Ectodermal cell (in vitro differentiated cells): ENCODE data around the gene EHBP1.

ENCODE experiments used
- H3K27ac ChIP-seq: 2 replicates; pipeline ENCODE4 v1.7.0; 2013; ENCODE audit warnings: mild to moderate bottlenecking, low read depth, low read length; ENCODE audit not compliant: insufficient read depth, poor library complexity, severe bottlenecking
- H3K27me3 ChIP-seq: 2 replicates; pipeline ENCODE4 v1.7.0; 2013; ENCODE audit warnings: mild to moderate bottlenecking, low read length; ENCODE audit not compliant: insufficient read depth, control insufficient read depth, poor library complexity, severe bottlenecking
- H3K36me3 ChIP-seq: one replicate; pipeline ENCODE4 v1.7.0; 2013; ENCODE audit warnings: low read length; ENCODE audit not compliant: control insufficient read depth, insufficient read depth
- H3K4me1 ChIP-seq: one replicate; pipeline ENCODE4 v1.7.0; 2013; ENCODE audit warnings: low read length; ENCODE audit not compliant: control insufficient read depth, insufficient read depth
- H3K4me3 ChIP-seq: 2 replicates; pipeline ENCODE4 v1.7.0; 2013; ENCODE audit warnings: low read depth, low read length, control low read depth; ENCODE audit not compliant: insufficient read depth
- H3K9me3 ChIP-seq: 2 replicates; pipeline ENCODE4 v1.7.0; 2013; ENCODE audit warnings: mild to moderate bottlenecking, low read length, moderate library complexity; ENCODE audit not compliant: control insufficient read depth
- WGBS, 2 experiments: methylation state at CpG; one replicate each; pipeline ENCODE4 v1.1.7; 2013; ENCODE audit warnings: missing lambda C conversion rate in 2 of 2; 5-methylcytosine and 5-hydroxymethylcytosine counted together

Gene EHBP1

DNA sequence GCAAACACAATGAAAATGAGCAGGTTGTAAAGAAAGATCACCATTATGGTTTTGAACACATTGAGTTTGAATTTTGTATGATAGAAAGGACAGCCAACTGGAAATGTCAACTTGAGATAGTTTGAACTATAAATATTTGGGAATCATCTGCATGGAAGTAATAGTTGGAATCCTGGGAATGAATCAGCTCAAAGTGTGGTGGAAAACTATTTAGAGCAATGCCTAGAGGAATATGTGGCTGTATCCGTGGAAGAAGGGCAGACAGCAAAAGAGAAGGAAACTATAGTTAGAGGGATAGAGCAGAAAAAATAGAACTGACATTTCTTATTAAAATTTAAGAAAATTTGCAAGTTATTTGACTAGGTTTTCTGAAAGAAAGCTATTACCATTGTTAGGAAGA, 232.6 kb downstream of the EHBP1 start:
- no peak overlapping the region for H3K4me3 ChIP-seq
- H3K4me1 ChIP-seq: no peaks in the 10 kb centered on the region
- H3K36me3 ChIP-seq: no peaks in the 10 kb centered on the region
- no peaks in the 10 kb centered on the region for H3K27me3 ChIP-seq
- 93 to 97% methylated on average over 1 of the region's 1 CpG for WGBS, 2 experiments
- no peak overlapping the region for H3K27ac ChIP-seq
- H3K9me3 ChIP-seq: no peaks in the 10 kb centered on the region

DNA sequence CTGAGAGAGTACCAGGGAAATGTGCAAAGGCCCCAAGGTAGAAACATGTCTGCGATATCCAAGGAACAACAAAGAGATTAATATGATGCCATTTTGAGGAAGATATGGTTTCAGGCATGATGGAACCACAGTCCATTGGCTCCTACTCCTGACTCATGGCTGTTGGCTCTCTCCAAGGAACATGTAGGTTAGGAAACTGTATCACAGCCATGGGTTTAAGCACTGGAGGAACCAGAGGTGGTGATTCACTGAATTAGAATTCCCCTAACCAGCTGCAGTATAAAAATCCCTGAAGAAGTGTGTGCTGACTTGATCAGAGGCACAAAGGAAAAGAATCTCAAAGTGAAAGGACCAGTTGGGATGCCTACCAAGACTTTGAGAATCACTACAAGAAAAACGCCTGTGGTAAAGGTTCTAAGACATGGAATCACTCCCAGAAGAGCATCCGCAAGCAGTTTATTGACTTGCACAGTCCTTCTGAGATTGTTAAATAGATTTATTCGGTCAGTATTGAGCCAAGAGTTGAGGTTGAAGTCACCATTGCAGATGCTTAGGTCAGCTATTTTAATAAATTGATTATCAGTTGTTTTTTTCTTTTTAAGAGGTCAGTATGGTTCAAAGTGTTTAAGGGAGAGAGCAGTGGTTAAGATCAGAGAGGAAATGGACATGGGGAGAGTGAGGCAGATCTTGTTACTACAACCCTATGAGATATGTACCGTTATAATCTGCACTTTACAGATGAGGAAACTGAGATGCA, 234.4 kb downstream of the EHBP1 start:
- Histone ChIP-seq H3K4me3 (no peak overlapping the region), H3K9me3 (no peaks in the 10 kb centered on the region), H3K27ac (no peak overlapping the region), H3K36me3 (no peaks in the 10 kb centered on the region), H3K27me3 (no peaks in the 10 kb centered on the region), H3K4me1 (no peaks in the 10 kb centered on the region)
- 96 to 97% methylated on average over 5 of the region's 5 CpGs for WGBS, 2 experiments

DNA sequence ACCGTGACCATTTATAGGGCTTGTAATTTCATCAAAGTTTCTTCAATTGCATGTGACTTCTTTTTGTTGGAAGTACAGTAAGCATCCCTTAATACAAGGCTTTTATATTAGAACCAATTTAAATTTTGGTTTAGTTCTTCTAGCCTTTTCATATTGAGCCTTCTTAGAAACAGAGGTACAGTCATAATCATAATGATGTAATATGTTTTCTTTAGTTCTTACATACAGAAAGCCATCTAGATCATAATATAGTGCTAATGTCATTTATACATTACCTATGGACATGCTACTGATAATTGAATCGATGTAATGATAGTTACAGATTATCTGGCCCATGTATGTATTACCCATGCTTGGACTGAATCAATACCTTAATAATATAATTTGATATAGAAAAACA, 235.2 kb downstream of the EHBP1 start:
- Histone ChIP-seq H3K9me3 (no peaks in the 10 kb centered on the region), H3K27me3 (no peaks in the 10 kb centered on the region), H3K4me3 (no peak overlapping the region), H3K4me1 (no peaks in the 10 kb centered on the region), H3K36me3 (no peaks in the 10 kb centered on the region), H3K27ac (no peak overlapping the region)
- WGBS, 2 experiments: 100% methylated on average over 1 of the region's 2 CpGs

DNA sequence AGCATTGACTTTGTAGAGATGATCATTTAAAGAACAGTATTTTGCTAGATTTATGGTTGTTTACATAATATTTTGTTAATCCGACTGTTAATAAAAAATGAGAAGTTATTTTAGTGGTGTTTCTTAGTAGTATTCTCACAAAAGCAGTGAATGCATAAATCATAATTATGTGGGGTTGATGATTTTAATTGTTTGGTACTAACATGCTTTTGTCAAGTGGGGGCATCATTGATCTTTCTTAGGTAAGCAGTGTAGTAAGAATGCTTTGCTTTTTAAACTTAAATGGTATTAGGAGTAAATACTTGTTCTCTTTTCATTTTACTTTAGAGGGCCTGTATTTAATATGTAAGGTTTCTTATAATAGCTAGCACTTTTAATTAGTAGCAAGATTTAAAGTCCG, 235.9 kb downstream of the EHBP1 start:
- Histone ChIP-seq H3K36me3 (no peaks in the 10 kb centered on the region), H3K9me3 (no peaks in the 10 kb centered on the region), H3K4me3 (no peak overlapping the region), H3K4me1 (no peaks in the 10 kb centered on the region), H3K27me3 (no peaks in the 10 kb centered on the region), H3K27ac (no peak overlapping the region)
- WGBS, 2 experiments: 94 to 100% methylated on average over 1 of the region's 2 CpGs

DNA sequence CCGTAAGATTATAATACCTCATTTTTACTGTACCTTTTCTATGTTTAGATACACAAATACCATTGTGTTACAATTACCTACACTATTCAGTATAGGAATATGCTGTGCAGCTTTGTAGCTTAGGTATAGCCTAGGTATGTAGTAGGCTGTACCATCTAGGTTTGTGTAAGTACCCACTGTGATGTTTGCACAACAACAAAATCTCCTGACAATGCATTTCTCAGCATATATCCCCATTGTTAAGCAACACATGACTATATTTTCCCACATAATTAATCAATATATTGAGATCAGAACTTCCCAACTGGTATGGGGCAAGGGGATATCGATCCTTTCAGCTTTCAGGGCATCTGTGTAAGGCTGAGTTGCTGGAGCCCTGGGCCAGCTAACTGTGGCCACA, 238.8 kb downstream of the EHBP1 start:
- Histone ChIP-seq H3K36me3 (no peaks in the 10 kb centered on the region), H3K27me3 (no peaks in the 10 kb centered on the region), H3K9me3 (no peaks in the 10 kb centered on the region), H3K27ac (no peak overlapping the region), H3K4me3 (no peak overlapping the region), H3K4me1 (no peaks in the 10 kb centered on the region)
- WGBS, 2 experiments: 100% methylated on average over 2 of the region's 2 CpGs

DNA sequence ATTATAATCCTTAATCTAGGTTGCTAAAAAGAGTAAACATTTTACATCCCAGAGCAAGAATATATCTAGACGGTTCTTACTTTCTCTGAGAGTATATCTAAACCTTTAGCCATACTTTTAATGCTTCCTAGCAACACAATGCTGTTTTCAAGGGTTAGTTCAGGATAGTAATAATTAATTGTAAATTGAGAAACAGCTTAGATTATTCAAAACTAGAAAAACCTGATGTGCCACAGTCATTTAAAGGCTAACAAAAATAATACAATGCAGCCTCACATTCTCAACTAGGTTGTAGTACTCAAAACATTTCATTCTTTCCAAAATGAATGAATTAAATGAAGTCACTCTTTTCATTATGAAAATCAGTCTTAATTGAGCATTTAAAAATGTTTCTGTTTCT, 241.9 kb downstream of the EHBP1 start:
- Histone ChIP-seq H3K9me3 (no peaks in the 10 kb centered on the region), H3K27ac (no peak overlapping the region), H3K27me3 (no peaks in the 10 kb centered on the region), H3K4me1 (no peaks in the 10 kb centered on the region), H3K4me3 (no peak overlapping the region), H3K36me3 (no peaks in the 10 kb centered on the region)
- WGBS, 2 experiments: 78 to 100% methylated on average over 1 of the region's 1 CpG

DNA sequence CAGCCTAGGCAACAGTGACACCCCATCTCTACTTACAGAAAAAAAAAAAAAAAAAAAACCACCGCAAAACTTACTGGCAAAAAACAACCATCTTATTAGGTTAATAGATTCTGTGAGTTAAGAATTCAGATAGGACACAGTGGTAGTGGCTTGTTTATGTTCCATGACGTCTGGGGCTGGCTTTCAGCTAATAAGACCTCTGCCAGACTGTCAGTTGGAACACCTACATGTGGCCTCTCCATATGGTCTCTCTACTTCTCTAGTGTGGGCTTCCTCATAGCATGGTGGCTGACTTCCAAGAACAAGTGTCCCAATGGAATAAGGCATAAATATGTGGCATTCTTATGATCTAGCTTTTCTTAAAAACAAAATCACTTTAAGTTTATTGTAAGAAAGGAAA, 251.1 kb downstream of the EHBP1 start:
- Histone ChIP-seq H3K36me3 (no peaks in the 10 kb centered on the region), H3K27ac (no peak overlapping the region), H3K9me3 (no peaks in the 10 kb centered on the region), H3K27me3 (no peaks in the 10 kb centered on the region), H3K4me1 (no peaks in the 10 kb centered on the region), H3K4me3 (no peak overlapping the region)
- 90 to 95% methylated on average over 1 of the region's 2 CpGs for WGBS, 2 experiments

DNA sequence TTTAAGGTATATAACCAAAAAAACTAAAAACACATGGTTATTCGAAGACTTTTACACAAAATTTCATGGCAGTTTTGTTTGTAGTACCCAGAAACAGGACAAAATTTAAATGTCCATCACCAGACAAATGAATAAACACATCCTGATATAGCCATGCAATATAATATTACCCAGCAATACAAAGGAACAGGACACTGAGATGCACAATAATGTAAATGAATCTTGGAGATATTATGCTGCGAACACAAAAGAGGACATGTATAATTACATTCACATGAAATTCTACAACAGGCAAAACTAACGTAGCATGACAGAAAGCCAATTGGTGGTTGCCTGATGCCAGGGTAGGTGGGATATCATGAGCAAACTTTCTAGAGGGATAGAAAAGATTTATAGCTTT, 252.7 kb downstream of the EHBP1 start:
- H3K36me3 ChIP-seq: no peaks in the 10 kb centered on the region
- no peak overlapping the region for H3K27ac ChIP-seq
- H3K4me1 ChIP-seq: no peaks in the 10 kb centered on the region
- no peaks in the 10 kb centered on the region for H3K9me3 ChIP-seq
- H3K4me3 ChIP-seq: no peak overlapping the region
- H3K27me3 ChIP-seq: no peaks in the 10 kb centered on the region
- 92 to 97% methylated on average over 2 to 3 of the region's 3 CpGs for WGBS, 2 experiments

DNA sequence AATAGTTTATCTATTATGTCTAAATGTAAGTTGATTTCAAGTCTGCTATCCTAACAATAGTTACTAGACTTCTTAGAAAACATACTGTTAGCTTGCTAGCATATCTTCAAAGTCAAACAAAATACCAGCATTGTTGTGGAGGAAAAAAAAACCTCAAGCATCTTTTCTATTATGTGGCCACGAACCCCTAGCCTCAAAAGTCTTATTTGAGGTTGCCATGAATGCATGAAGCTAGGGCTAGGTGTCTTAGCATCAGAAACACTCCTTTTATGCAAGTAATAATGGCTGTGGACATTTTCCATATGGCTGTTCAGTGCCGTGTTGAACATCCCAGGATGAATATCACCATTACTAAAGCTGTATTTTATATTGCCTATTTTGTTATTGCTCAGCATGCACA, 258.5 kb downstream of the EHBP1 start:
- Histone ChIP-seq H3K4me1 (peaks cover 10% of the 10 kb centered on the region), H3K4me3 (no peak overlapping the region), H3K9me3 (no peaks in the 10 kb centered on the region), H3K36me3 (no peaks in the 10 kb centered on the region), H3K27me3 (no peaks in the 10 kb centered on the region), H3K27ac (no peak overlapping the region)
- 93 to 94% methylated on average over 1 to 2 of the region's 2 CpGs for WGBS, 2 experiments

DNA sequence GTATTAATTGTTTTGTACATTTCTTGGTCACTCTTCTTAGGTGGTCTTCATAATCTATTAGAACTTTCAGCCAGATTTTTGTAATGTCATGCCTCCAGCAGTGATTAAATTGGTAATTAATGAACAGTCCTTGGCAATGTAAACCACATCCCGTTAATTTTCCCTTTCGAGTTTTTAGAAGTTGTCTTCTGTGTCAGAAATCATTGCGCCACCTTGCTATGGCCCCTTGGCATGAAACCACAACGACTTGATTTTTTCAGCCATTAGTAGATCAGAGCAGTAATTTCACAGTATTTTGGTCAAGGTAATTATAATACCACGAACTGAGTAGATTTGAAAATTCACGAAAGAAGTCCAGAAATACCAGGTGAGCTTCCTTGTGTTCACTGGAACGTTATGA, 259.2 kb downstream of the EHBP1 start:
- Histone ChIP-seq H3K4me3 (no peak overlapping the region), H3K36me3 (no peaks in the 10 kb centered on the region), H3K27me3 (no peaks in the 10 kb centered on the region), H3K4me1 (peaks cover 12% of the 10 kb centered on the region), H3K9me3 (no peaks in the 10 kb centered on the region), H3K27ac (no peak overlapping the region)
- 91 to 96% methylated on average over 7 of the region's 7 CpGs for WGBS, 2 experiments

DNA sequence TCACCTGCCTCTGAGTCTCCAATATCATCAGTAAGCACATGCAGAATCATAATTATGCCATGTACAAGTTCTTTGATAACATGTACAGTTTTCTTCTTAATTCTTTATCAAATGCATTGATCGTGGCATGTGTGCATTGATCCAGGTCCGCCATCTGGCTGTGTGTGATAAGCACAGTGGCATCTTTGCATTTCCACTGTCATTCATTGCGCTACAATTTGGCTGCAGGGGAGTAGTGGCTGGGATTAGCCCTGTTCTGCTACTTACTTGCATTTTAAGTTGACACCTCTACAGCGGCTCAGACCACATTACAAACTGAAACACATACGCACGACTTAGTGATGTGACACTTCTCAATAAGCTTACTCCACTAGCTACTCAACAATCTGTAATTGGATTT, 261.5 kb downstream of the EHBP1 start:
- 87 to 91% methylated on average over 5 to 6 of the region's 6 CpGs for WGBS, 2 experiments
- Histone ChIP-seq H3K4me3 (no peak overlapping the region), H3K9me3 (no peaks in the 10 kb centered on the region), H3K4me1 (peaks cover 27% of the 10 kb centered on the region), H3K36me3 (no peaks in the 10 kb centered on the region), H3K27ac (no peak overlapping the region), H3K27me3 (no peaks in the 10 kb centered on the region)
